Thyroid gland (tissue), 4 donors: Measurements from ENCODE around the gene ADGRE2.

Experiments used
- POLR2A ChIP-seq, 2 donors: fragments of 450-650 bp; IDR thresholded peaks; one replicate each; pipeline ENCODE4 v1.6.1; 2017; ENCODE audit warnings: antibody characterized with exemption in 2 of 2, mild to moderate bottlenecking in 2 of 2, moderate library complexity in 1 of 2
- TF ChIP-seq, protein P1 (sequence below), 6 experiments: fragments of 200-600 bp in 3 of 6; fragments of 450-650 bp in 3 of 6; sonication (generic) in 3 of 6; IDR thresholded peaks; one replicate each; pipeline ENCODE4 v1.5.1; 2016 to 2019; ENCODE audit warnings: antibody characterized with exemption in 6 of 6, mild to moderate bottlenecking in 2 of 6, inconsistent platforms in 1 of 6, moderate library complexity in 1 of 6

DNA sequence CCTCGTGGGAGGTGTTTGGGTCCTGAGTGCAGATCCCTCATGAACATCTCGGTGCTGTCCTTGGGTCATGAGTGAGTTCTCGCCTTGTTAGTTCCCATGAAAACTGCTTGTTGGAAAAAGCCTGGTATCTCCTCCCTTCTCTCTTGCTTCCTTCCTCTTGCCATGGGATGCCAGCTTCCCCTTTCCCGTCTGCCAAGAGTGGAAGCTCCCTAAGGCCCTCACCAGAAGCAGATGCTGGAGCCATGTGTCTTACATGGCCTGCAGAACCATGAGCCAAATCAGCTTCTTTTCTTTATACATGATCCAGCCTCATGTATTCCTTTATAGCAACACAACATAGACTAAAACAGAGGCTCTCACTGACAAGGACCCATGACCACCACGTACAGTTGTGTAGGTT is 8.2 kb downstream of the ADGRE2 start:
- TF ChIP-seq, protein P1, sequence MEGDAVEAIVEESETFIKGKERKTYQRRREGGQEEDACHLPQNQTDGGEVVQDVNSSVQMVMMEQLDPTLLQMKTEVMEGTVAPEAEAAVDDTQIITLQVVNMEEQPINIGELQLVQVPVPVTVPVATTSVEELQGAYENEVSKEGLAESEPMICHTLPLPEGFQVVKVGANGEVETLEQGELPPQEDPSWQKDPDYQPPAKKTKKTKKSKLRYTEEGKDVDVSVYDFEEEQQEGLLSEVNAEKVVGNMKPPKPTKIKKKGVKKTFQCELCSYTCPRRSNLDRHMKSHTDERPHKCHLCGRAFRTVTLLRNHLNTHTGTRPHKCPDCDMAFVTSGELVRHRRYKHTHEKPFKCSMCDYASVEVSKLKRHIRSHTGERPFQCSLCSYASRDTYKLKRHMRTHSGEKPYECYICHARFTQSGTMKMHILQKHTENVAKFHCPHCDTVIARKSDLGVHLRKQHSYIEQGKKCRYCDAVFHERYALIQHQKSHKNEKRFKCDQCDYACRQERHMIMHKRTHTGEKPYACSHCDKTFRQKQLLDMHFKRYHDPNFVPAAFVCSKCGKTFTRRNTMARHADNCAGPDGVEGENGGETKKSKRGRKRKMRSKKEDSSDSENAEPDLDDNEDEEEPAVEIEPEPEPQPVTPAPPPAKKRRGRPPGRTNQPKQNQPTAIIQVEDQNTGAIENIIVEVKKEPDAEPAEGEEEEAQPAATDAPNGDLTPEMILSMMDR (IDR thresholded peaks at IDR 0.05) = no peak
- TF ChIP-seq POLR2A (IDR thresholded peaks at IDR 0.05) = no peak
